IMR-90 (cell line): ENCODE results near the gene IGFBP5. TPM values are rescaled to one million over a fixed set of nuclear protein-coding genes. Genes with fewer than 3 reads are reported as not detected.
A peak's percentile ranks its signal among the peaks of the same experiment; 100 is the strongest.

Experiments
- ATAC-seq: fragments of 200-7000 bp; cut with Tn5 transposase; 2 replicates; pipeline ENCODE4 v1.9.1; 2020; ENCODE audit warnings: low read depth, mild to moderate bottlenecking, moderate library complexity
- BruUV-seq: library from RNA; stranded (reverse); fragments of 400-500 nt; replicated peaks from 2 replicates; lab custom pipeline; 2021; lab: Mats Ljungman, UMichigan
- CTCF ChIA-PET: fragments of 300-600 bp; formaldehyde crosslinking; extraction: SDS; loops from one replicate; lab custom pipeline; 2021; ENCODE audit warnings: antibody characterized with exemption; lab: Yijun Ruan, JAX
- POLR2A ChIA-PET: fragments of 300-600 bp; sonication (Branson Sonifier 250); formaldehyde crosslinking; loops from one replicate; lab custom pipeline; 2022; ENCODE audit warnings: antibody characterized with exemption; ENCODE audit not compliant: unreplicated experiment; lab: Charles Lee
- DNase-seq: peaks from one replicate; pipeline ENCODE4 v3.0.0; 2013
- H2AFZ ChIP-seq: replicated peaks from 2 replicates; pipeline ENCODE3; 2013; ENCODE audit warnings: low read length, mild to moderate bottlenecking; ENCODE audit not compliant: poor library complexity
- H2AK5ac ChIP-seq: 2 replicates; pipeline ENCODE4 v1.6.1; 2013; ENCODE audit warnings: low read depth, low read length, inconsistent platforms
- H2AK9ac ChIP-seq: replicated peaks from 2 replicates; pipeline ENCODE3; 2013; ENCODE audit warnings: mild to moderate bottlenecking, low read depth, low read length, moderate library complexity; ENCODE audit not compliant: poor library complexity
- H2BK120ac ChIP-seq: 2 replicates; pipeline ENCODE4 v1.6.1; 2013; ENCODE audit warnings: low read depth, low read length, inconsistent platforms
- H2BK15ac ChIP-seq: 3 replicates; pipeline ENCODE4 v1.6.1; 2013; ENCODE audit warnings: low read depth, low read length, inconsistent platforms
- H2BK20ac ChIP-seq: 2 replicates; pipeline ENCODE4 v1.6.1; 2013; ENCODE audit warnings: low read depth, mild to moderate bottlenecking, inconsistent platforms, low read length, moderate library complexity
- H2BK5ac ChIP-seq: 2 replicates; pipeline ENCODE4 v1.6.1; 2013; ENCODE audit warnings: mild to moderate bottlenecking, low read depth, low read length, inconsistent platforms; ENCODE audit not compliant: poor library complexity, severe bottlenecking
- H3K14ac ChIP-seq: replicated peaks from 2 replicates; pipeline ENCODE4 v1.6.1; 2013; ENCODE audit warnings: low read depth, low read length, inconsistent platforms
- H3K18ac ChIP-seq: 2 replicates; pipeline ENCODE4 v1.6.1; 2013; ENCODE audit warnings: low read depth, low read length, control low read depth
- H3K23ac ChIP-seq: 2 replicates; pipeline ENCODE4 v1.6.1; 2013; ENCODE audit warnings: low read depth, low read length, inconsistent platforms
- H3K27ac ChIP-seq: 2 replicates; pipeline ENCODE4 v1.5.1; 2013; ENCODE audit warnings: mild to moderate bottlenecking, control low read depth, low read length; ENCODE audit not compliant: insufficient read depth
- H3K27me3 ChIP-seq: 2 replicates; pipeline ENCODE4 v1.6.1; 2013; ENCODE audit warnings: low read length; ENCODE audit not compliant: control insufficient read depth, insufficient read depth
- H3K36me3 ChIP-seq: 2 replicates; pipeline ENCODE4 v1.6.1; 2013; ENCODE audit warnings: low read length, mixed read lengths; ENCODE audit not compliant: control insufficient read depth, insufficient read depth
- H3K4ac ChIP-seq: 2 replicates; pipeline ENCODE4 v1.6.1; 2013; ENCODE audit warnings: low read depth, low read length, inconsistent platforms
- H3K4me1 ChIP-seq: 2 replicates; pipeline ENCODE4 v1.6.1; 2013; ENCODE audit warnings: low read length, mixed read lengths; ENCODE audit not compliant: control insufficient read depth, insufficient read depth
- H3K4me2 ChIP-seq: 2 replicates; pipeline ENCODE4 v1.6.1; 2013; ENCODE audit warnings: low read depth, mild to moderate bottlenecking, control low read depth, low read length, moderate library complexity
- H3K4me3 ChIP-seq: 2 replicates; pipeline ENCODE4 v1.5.1; 2013; ENCODE audit warnings: low read depth, mild to moderate bottlenecking, control low read depth, low read length, moderate library complexity; ENCODE audit not compliant: insufficient read depth
- H3K56ac ChIP-seq: 2 replicates; pipeline ENCODE4 v1.6.1; 2013; ENCODE audit warnings: low read length, inconsistent platforms; ENCODE audit not compliant: insufficient read depth; ENCODE audit errors: extremely low read depth
- H3K79me1 ChIP-seq, 2 experiments: 2 replicates each; pipeline ENCODE4 v1.6.1; 2013; ENCODE audit warnings: low read length in 2 of 2, inconsistent platforms in 1 of 2, low read depth in 1 of 2
- H3K9ac ChIP-seq: 2 replicates; pipeline ENCODE4 v1.6.1; 2013; ENCODE audit warnings: low read depth, low read length, control low read depth
- H3K9me1 ChIP-seq: 2 replicates; pipeline ENCODE4 v1.6.1; 2013; ENCODE audit warnings: low read length, inconsistent platforms; ENCODE audit not compliant: insufficient read depth
- H3K9me3 ChIP-seq: 2 replicates; pipeline ENCODE4 v1.6.1; 2013; ENCODE audit warnings: low read length; ENCODE audit not compliant: control insufficient read depth, insufficient read depth
- H4K20me1 ChIP-seq: 2 replicates; pipeline ENCODE4 v1.6.1; 2013; ENCODE audit warnings: low read length, inconsistent platforms; ENCODE audit not compliant: insufficient read depth
- H4K5ac ChIP-seq: 2 replicates; pipeline ENCODE4 v1.6.1; 2013; ENCODE audit warnings: mild to moderate bottlenecking, low read depth, low read length, control low read depth
- H4K8ac ChIP-seq, 2 experiments: 2 replicates each; pipeline ENCODE4 v1.6.1; 2013; ENCODE audit warnings: low read depth in 2 of 2, low read length in 2 of 2, control low read depth in 1 of 2, inconsistent platforms in 1 of 2
- H4K91ac ChIP-seq: 2 replicates; pipeline ENCODE4 v1.6.1; 2013; ENCODE audit warnings: low read depth, low read length, inconsistent platforms; ENCODE audit not compliant: insufficient read depth
- MAFK ChIP-seq: IDR thresholded peaks from 2 replicates; pipeline ENCODE4 v1.6.1; 2012; ENCODE audit warnings: low read depth, low read length, improper control_type of control experiment
- MXI1 ChIP-seq: IDR thresholded peaks from 2 replicates; pipeline ENCODE4 v1.6.1; 2012; ENCODE audit warnings: low read depth, mild to moderate bottlenecking, low read length, moderate library complexity, borderline replicate concordance
- POLR2A ChIP-seq: IDR thresholded peaks from 2 replicates; pipeline ENCODE4 v1.6.1; 2012; ENCODE audit warnings: mild to moderate bottlenecking, low read depth, low read length
- RFX5 ChIP-seq: IDR thresholded peaks from 2 replicates; pipeline ENCODE4 v1.8.0; 2012; ENCODE audit warnings: low read depth, mild to moderate bottlenecking, low read length, moderate library complexity
- WGBS, 2 experiments: methylation state at CpG; one replicate each; pipeline versions ENCODE4 v1.1.5 to v1.1.7; 2013; ENCODE audit warnings: missing lambda C conversion rate in 2 of 2; ENCODE audit not compliant: insufficient read length in 1 of 2; ENCODE audit errors: extremely low coverage in 2 of 2; 5-methylcytosine and 5-hydroxymethylcytosine counted together
- dilution Hi-C: fragments of 300-500 bp; cut with HindIII; formaldehyde crosslinking; loops from one replicate; pipeline ENCODE4 v1.14.3; 2018; ENCODE audit warnings: low sequenced_read_pairs; ENCODE audit not compliant: unreplicated experiment
- in situ Hi-C: fragments of 300-500 bp; cut with MboI; formaldehyde crosslinking; loops from 3 replicates; pipeline ENCODE4 v1.14.3; 2019; ENCODE audit warnings: low sequenced_read_pairs, inconsistent platforms, mixed read lengths
- intact Hi-C: fragments of 100-400 bp; cut with micrococcal nuclease; formaldehyde crosslinking; loops from 2 replicates; pipeline ENCODE4 v1.10.0; 2022
- polyA plus RNA-seq, 3 experiments: library from polyadenylated mRNA; depleted of rRNA; stranded (reverse); fragments of >200 nt; gene quantifications; 2 replicates each; pipeline ENCODE4 v1.2.3, GENCODE V29; 2012; ENCODE audit warnings: low replicate concordance in 1 of 3
- total RNA-seq: library from RNA; depleted of rRNA; stranded (reverse); fragments of >200 nt; gene quantifications from 2 replicates; pipeline ENCODE4 v1.2.3, GENCODE V29; 2012
- TF ChIP-seq, protein P1 (sequence below): fragments of 150-350 bp; IDR thresholded peaks from 2 replicates; pipeline ENCODE4 v1.6.1; 2017; ENCODE audit warnings: mild to moderate bottlenecking, antibody characterized with exemption, low read length, low read depth

Gene IGFBP5
- total and polyA plus RNA-seq, 2 of the 4 experiments (the other 2 are of a cell fraction): 392 to 1,339 TPM

DNA sequence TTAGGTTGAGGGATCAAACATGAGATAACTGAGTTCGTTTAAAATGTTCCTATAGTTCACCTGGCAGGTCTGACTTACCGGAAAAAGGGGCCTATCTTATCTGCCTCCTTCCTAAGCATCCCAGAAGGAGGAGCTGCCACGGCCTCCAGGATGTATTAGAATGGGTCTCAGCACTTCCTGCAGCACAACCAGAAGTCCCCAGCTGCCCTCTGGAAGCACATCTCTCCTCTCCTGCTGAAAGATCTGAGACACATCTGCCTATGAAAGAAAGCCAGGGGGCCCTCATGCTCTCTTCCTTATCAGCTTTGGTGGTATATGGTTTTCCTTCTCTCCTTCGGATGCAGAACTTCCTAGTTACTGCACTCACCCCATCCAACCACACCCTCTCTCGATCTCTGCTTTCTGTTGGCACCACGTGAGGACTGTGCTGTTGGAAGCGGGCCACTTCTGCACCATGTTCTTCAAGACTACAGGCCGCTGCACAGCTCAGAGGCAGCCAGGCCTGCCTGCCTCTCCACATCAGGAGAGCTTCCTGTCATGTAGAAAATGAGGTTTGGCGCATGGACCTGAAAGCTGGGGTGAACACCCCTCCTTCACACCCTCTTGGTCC, 6.5 kb downstream of the IGFBP5 start:
- H3K56ac ChIP-seq: no peak overlapping the region
- H3K14ac ChIP-seq: peak overlapping the region; percentile 7; the same call in 1 of the 2 replicates
- no peaks in the 10 kb centered on the region for H3K27me3 ChIP-seq
- in situ Hi-C loops: no loop called here
- H4K5ac ChIP-seq: no peak overlapping the region
- no peak overlapping the region for H3K4ac ChIP-seq
- H3K23ac ChIP-seq: 0 out of 2 replicates have a peak overlapping the region, but pooled peaks have one; percentile 67
- intact Hi-C loops: no loop called here
- no peak overlapping the region for H2AK5ac ChIP-seq
- ChIA-PET CTCF (no interaction called here), POLR2A (interaction anchor here (1.1 kb wide), 1 partner anchor 426 kb away, joined by 3 read pairs; no protein-coding TSS in a partner anchor)
- BruUV-seq: no TSS peak
- no peak for DNase-seq
- peaks cover 32% of the 10 kb centered on the region for H3K9me1 ChIP-seq
- H2BK5ac ChIP-seq: peak overlapping the region; percentile 22
- peak overlapping the region; percentile 38 for H2AFZ ChIP-seq
- no peaks in the 10 kb centered on the region for H3K9me3 ChIP-seq
- peaks cover 81% of the 10 kb centered on the region for H3K36me3 ChIP-seq
- H3K18ac ChIP-seq: no peak overlapping the region
- peaks cover 7% of the 10 kb centered on the region for H3K4me1 ChIP-seq
- peak overlapping the region; percentile 0 for H3K27ac ChIP-seq
- no peak overlapping the region for H2BK20ac ChIP-seq
- 0 out of 2 replicates have a peak, but pooled peaks have one; percentile 12 for TF ChIP-seq POLR2A
- peak; percentile 47; the same call in 1 of the 2 replicates for TF ChIP-seq MXI1
- TF ChIP-seq RFX5: no peak
- no peak for TF ChIP-seq MAFK
- TF ChIP-seq, protein P1, sequence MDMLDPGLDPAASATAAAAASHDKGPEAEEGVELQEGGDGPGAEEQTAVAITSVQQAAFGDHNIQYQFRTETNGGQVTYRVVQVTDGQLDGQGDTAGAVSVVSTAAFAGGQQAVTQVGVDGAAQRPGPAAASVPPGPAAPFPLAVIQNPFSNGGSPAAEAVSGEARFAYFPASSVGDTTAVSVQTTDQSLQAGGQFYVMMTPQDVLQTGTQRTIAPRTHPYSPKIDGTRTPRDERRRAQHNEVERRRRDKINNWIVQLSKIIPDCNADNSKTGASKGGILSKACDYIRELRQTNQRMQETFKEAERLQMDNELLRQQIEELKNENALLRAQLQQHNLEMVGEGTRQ: peak; percentile 40; the same call in 1 of the 2 replicates
- H2BK15ac ChIP-seq: no peak overlapping the region
- no peak overlapping the region for H2BK120ac ChIP-seq
- WGBS, 2 experiments: 47% methylated on average over 4 of the region's 9 CpGs; no CpG with 5 or more reads in 1 of the 2 experiments
- H3K9ac ChIP-seq: peak overlapping the region; percentile 53
- H3K4me3 ChIP-seq: peak overlapping the region; percentile 30
- peak overlapping the region; percentile 77 for H3K4me2 ChIP-seq
- H2AK9ac ChIP-seq: no peak overlapping the region
- no peak overlapping the region for H4K91ac ChIP-seq
- no peak for ATAC-seq
- dilution Hi-C loops: loop anchor here (25.0 kb wide), 2 partner anchors 473 to 823 kb away; no protein-coding TSS in a partner anchor
- H3K79me1 ChIP-seq: peaks cover 0 to 85% of the 10 kb centered on the region in 2 experiments; a peak in 2 of 4 replicates
- H4K8ac ChIP-seq: peak overlapping the region in 1 of 2 experiments; percentile 27; a peak in 2 of 4 replicates
- H4K20me1 ChIP-seq: peaks cover 98% of the 10 kb centered on the region
